Measurements from ENCODE around the gene FLNB.

GRCh38 chr3:58082047-58082446 lies 73.8 kb downstream of the FLNB start:
- no peak for TF ChIP-seq CTCF (conservative IDR thresholded peaks at IDR 0.05; ENCODE audit: low read depth, low read length)
- TF ChIP-seq CHD1 (IDR thresholded peaks at IDR 0.05; ENCODE audit: low read depth, low read length) = no peak
